WERI-Rb-1 (cell line): ENCODE results near the gene PACRGL.
A peak's percentile ranks its signal among the peaks of the same experiment; 100 is the strongest.

Experiments
- DNase-seq: peaks from one replicate; pipeline ENCODE4 v3.0.0-alpha.2; 2020
- H3K27ac ChIP-seq: fragments of 250-450 bp; sonication (Bioruptor Pico); 2 replicates; pipeline ENCODE4 v1.5.1; 2020; ENCODE audit warnings: mild to moderate bottlenecking, moderate library complexity
- H3K27me3 ChIP-seq: fragments of 250-450 bp; sonication (Bioruptor Pico); 2 replicates; pipeline ENCODE4 v1.5.1; 2021; ENCODE audit warnings: mild to moderate bottlenecking, low read depth, moderate library complexity; ENCODE audit not compliant: insufficient read depth, severe bottlenecking
- H3K36me3 ChIP-seq: fragments of 250-450 bp; sonication (Bioruptor Pico); 2 replicates; pipeline ENCODE4 v1.5.1; 2020; ENCODE audit warnings: mild to moderate bottlenecking, moderate library complexity
- H3K4me3 ChIP-seq: 2 replicates; pipeline ENCODE4 v1.5.1; 2011; ENCODE audit warnings: low read depth, mild to moderate bottlenecking, control low read depth, low read length
- H3K9me3 ChIP-seq: fragments of 250-450 bp; sonication (Bioruptor Pico); 2 replicates; pipeline ENCODE4 v1.5.1; 2021; ENCODE audit warnings: mild to moderate bottlenecking, moderate library complexity; ENCODE audit not compliant: severe bottlenecking
- TF ChIP-seq, protein P1 (sequence below): IDR thresholded peaks from 2 replicates; pipeline ENCODE4 v1.5.1; 2011; ENCODE audit warnings: low read depth, mild to moderate bottlenecking, control low read depth, inconsistent platforms, low read length

Gene PACRGL

DNA sequence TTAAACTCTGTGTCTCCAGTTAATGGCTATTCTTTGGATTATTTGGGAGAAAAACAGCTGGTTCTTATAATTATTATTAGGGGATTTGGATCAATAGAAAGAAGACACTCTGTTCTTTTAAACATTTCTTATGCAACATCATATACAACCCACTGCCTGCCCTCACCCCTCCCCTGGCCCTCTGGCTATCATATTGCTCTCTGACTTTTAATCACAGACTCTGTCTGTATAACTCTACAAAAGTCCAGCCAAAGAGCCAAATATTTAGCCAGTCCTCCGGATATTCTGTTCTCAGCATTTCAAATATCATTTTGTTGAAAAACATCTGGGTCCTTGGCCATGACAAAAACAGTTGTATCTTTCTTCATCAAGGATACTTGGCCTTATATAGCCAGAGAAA lies 19.0 kb upstream of the PACRGL start:
- DNase-seq: no peak
- Histone ChIP-seq H3K4me3 (no peak overlapping the region), H3K27ac (no peak overlapping the region), H3K9me3 (no peaks in the 10 kb centered on the region), H3K27me3 (no peaks in the 10 kb centered on the region), H3K36me3 (no peaks in the 10 kb centered on the region)
- TF ChIP-seq, protein P1, sequence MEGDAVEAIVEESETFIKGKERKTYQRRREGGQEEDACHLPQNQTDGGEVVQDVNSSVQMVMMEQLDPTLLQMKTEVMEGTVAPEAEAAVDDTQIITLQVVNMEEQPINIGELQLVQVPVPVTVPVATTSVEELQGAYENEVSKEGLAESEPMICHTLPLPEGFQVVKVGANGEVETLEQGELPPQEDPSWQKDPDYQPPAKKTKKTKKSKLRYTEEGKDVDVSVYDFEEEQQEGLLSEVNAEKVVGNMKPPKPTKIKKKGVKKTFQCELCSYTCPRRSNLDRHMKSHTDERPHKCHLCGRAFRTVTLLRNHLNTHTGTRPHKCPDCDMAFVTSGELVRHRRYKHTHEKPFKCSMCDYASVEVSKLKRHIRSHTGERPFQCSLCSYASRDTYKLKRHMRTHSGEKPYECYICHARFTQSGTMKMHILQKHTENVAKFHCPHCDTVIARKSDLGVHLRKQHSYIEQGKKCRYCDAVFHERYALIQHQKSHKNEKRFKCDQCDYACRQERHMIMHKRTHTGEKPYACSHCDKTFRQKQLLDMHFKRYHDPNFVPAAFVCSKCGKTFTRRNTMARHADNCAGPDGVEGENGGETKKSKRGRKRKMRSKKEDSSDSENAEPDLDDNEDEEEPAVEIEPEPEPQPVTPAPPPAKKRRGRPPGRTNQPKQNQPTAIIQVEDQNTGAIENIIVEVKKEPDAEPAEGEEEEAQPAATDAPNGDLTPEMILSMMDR: no peak

DNA sequence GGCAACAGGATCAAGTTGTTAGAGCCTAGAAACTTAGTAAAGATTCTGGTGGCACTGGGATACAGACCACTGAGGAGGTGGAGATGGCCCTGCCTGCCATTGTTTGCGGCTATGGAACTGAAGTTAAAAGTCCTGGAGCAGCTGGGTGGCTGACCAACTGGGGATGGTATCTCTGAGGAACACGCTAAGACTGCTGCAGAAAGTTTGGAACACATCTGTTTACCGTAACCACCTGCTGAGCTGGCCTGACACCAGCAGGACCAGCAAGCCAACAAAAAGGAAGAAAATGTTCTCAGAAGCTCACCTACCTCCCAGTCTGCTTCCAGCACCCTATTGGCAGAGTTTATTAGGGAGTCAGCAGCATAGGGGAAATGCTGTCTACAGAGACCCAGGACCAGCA lies 17.4 kb upstream of the PACRGL start:
- TF ChIP-seq, protein P1: no peak
- Histone ChIP-seq H3K27ac (no peak overlapping the region), H3K9me3 (no peaks in the 10 kb centered on the region), H3K36me3 (no peaks in the 10 kb centered on the region), H3K27me3 (no peaks in the 10 kb centered on the region), H3K4me3 (no peak overlapping the region)
- DNase-seq: no peak

DNA sequence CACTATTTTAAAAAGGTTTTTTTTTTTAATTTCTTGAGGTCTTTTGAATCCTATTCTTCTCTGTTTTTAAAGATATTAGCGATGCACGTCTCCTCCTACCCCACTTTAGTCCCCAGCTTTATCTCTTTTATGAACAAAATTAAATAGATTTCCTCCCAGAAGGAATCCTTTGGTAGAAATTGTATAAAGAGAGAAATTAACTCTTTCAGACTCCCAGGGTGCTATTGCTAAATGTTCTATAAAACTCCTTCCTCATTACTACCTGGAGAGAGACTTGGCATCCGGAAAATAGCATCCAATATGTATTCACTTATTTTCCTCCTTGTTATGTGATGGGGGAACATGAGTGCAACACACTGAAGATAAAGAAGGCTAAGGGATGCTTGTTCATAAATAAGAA lies 16.5 kb upstream of the PACRGL start:
- no peak for DNase-seq
- Histone ChIP-seq H3K27ac (peak overlapping the region; percentile 29; the same call in 1 of the 2 replicates), H3K27me3 (no peaks in the 10 kb centered on the region), H3K4me3 (no peak overlapping the region), H3K36me3 (no peaks in the 10 kb centered on the region), H3K9me3 (no peaks in the 10 kb centered on the region)
- TF ChIP-seq, protein P1: no peak

DNA sequence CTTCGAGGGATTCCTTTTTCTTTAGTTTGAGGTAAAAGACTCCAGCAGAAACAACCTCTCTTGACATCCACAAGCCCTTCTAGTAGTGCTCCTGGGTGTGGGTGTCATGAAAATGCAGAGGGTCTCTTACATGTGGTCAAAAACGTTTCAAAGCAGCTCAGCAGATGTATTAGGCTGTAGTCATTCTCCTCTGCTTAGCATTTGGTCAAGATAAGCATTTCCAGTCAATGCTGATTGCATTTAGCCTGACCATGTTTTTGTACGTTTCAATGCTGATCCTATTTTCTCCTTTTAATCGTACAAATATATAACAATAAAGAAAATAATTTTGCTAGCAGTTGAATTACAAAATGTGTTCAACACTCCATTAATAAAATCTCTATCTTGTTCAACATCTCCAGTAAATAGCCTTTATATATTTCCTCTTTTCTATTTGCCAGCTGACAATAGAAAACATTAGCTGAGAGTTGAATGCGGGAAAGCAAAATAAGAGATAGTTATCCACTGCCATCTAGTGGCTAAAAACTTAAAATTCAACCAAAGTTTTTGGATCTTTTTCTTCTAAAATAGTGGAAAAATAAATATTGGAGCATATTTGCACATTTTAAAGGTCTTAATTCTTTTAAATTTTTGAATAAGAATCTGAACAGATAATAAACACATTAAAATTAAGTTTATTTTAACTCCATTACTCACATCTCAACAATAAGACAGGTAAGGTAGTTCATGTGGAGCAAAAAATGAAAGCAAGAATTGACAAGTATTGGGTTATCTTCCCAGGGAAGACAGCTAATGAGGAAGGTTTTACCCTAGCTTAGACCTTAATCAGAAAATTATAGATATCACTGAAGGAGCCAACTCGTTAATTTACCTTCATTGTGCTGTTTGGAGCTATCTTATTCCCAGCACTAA lies 15.2 kb upstream of the PACRGL start:
- DNase-seq: no peak
- no peak overlapping the region for H3K27ac ChIP-seq
- TF ChIP-seq, protein P1: no peak

DNA sequence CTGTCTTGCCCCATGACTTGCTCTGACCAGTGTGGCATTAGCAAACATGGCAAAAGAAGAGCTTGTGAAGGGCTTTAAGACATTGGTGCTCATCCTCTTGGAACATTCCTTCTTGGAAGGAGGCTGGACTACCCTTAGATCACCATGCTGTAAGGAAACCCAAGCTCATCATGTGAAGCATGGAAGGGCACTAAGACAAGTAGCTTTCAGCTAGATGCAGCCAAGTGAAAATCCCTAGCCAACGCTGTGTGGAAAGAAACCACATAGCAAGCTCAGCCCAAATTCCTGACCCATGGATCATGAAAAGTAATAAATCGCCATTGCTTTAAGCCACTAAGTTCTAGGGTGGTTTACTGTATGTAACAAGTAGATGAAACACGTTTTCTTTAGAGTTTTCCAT lies 12.4 kb upstream of the PACRGL start:
- Histone ChIP-seq H3K27me3 (no peaks in the 10 kb centered on the region), H3K27ac (no peak overlapping the region), H3K36me3 (no peaks in the 10 kb centered on the region), H3K9me3 (no peaks in the 10 kb centered on the region), H3K4me3 (no peak overlapping the region)
- TF ChIP-seq, protein P1: no peak
- DNase-seq: no peak

More for the DNA sequence above, 15.2 kb upstream of the PACRGL start:
- Histone ChIP-seq H3K9me3 (no peaks in the 10 kb centered on the region), H3K27me3 (no peaks in the 10 kb centered on the region), H3K36me3 (no peaks in the 10 kb centered on the region), H3K4me3 (no peak overlapping the region)
